Loucy (cell line): ENCODE data around the gene ZDHHC8.

Experiments used
- H2AFZ ChIP-seq: fragments of 200-600 bp; sonication (generic); 2 replicates; pipeline ENCODE4 v1.6.0; 2016; ENCODE audit warnings: antibody characterized with exemption, mild to moderate bottlenecking, low read length, moderate library complexity
- H3F3A ChIP-seq: fragments of 200-600 bp; 2 replicates; pipeline ENCODE4 v1.6.0; 2016; ENCODE audit warnings: antibody characterized with exemption, low read depth, mild to moderate bottlenecking
- H3K27me3 ChIP-seq: fragments of 200-600 bp; sonication (generic); 2 replicates; pipeline ENCODE4 v1.6.1; 2014; ENCODE audit warnings: low read length, mild to moderate bottlenecking; ENCODE audit not compliant: insufficient read depth, poor library complexity, severe bottlenecking
- H3K36me3 ChIP-seq: fragments of 200-600 bp; sonication (generic); 2 replicates; pipeline ENCODE4 v1.6.1; 2016; ENCODE audit warnings: low read length; ENCODE audit not compliant: insufficient read depth
- H3K4me1 ChIP-seq: fragments of 200-600 bp; sonication (generic); 2 replicates; pipeline ENCODE4 v1.5.1; 2014; ENCODE audit warnings: low read length, mild to moderate bottlenecking; ENCODE audit not compliant: insufficient read depth, poor library complexity, severe bottlenecking
- H3K4me2 ChIP-seq: fragments of 200-600 bp; sonication (generic); 2 replicates; pipeline ENCODE4 v1.6.0; 2014; ENCODE audit warnings: antibody characterized with exemption, low read length, low read depth, mild to moderate bottlenecking; ENCODE audit not compliant: poor library complexity, severe bottlenecking
- H3K4me3 ChIP-seq: fragments of 200-600 bp; sonication (generic); 2 replicates; pipeline ENCODE4 v1.5.1; 2014; ENCODE audit warnings: low read length, mild to moderate bottlenecking, mixed read lengths; ENCODE audit not compliant: poor library complexity, severe bottlenecking
- H3K79me2 ChIP-seq: fragments of 200-600 bp; sonication (generic); 2 replicates; pipeline ENCODE4 v1.6.1; 2014; ENCODE audit warnings: low read length; ENCODE audit not compliant: insufficient read depth
- H3K9ac ChIP-seq: fragments of 200-600 bp; sonication (generic); 2 replicates; pipeline ENCODE4 v1.6.0; 2014; ENCODE audit warnings: mild to moderate bottlenecking, low read depth, low read length, moderate library complexity; ENCODE audit not compliant: poor library complexity, severe bottlenecking
- H3K9me2 ChIP-seq: fragments of 200-600 bp; sonication (generic); replicated peaks from 2 replicates; pipeline ENCODE4 v1.6.1; 2016; ENCODE audit warnings: low read depth, low read length, mixed read lengths
- H3K9me3 ChIP-seq: fragments of 200-600 bp; sonication (generic); 2 replicates; pipeline ENCODE4 v1.6.1; 2014; ENCODE audit warnings: mild to moderate bottlenecking, antibody characterized with exemption, low read length, low read depth; ENCODE audit not compliant: insufficient read depth
- H4K20me1 ChIP-seq: fragments of 200-600 bp; sonication (generic); 2 replicates; pipeline ENCODE4 v1.6.0; 2014; ENCODE audit warnings: antibody characterized with exemption, low read length, mild to moderate bottlenecking; ENCODE audit not compliant: insufficient read depth, poor library complexity, severe bottlenecking
- CTCF ChIP-seq: fragments of 200-600 bp; sonication (generic); conservative IDR thresholded peaks from 2 replicates; pipeline ENCODE4 v1.5.1; 2014; ENCODE audit warnings: mild to moderate bottlenecking, antibody characterized with exemption, low read length
- EZH2phosphoT487 ChIP-seq: fragments of 200-600 bp; IDR thresholded peaks from 2 replicates; pipeline ENCODE4 v1.6.1; 2018; ENCODE audit warnings: antibody characterized with exemption, mild to moderate bottlenecking, moderate library complexity, borderline replicate concordance

ZDHHC8 gene

GRCh38 chr22:20116951-20117632 is 14.5 kb upstream of the ZDHHC8 start, which contains the start of gene TRMT2A:
TSS of gene TRMT2A (minus strand) at chr22:20117226. CDS start at chr22:20116906, 320 bp downstream.
- H4K20me1 ChIP-seq, result peaks cover 53% of the 10 kb centered on the region
- H2AFZ ChIP-seq, result peak within 1 kb of the TSS; percentile 75

GRCh38 chr22:20117633-20118299 is 13.8 kb upstream of the ZDHHC8 start:
- Histone ChIP-seq H3K9me2 (no peaks in the 10 kb centered on the region), H3K4me1 (peaks cover 50% of the 10 kb centered on the region), H3F3A (no peaks in the 10 kb centered on the region), H3K9ac (peak overlapping the region; percentile 99), H3K27me3 (no peaks in the 10 kb centered on the region), H3K9me3 (no peaks in the 10 kb centered on the region), H3K79me2 (peaks cover 87% of the 10 kb centered on the region), H4K20me1 (peaks cover 57% of the 10 kb centered on the region), H3K4me2 (peak overlapping the region; percentile 97), H3K36me3 (peaks cover 50% of the 10 kb centered on the region; the same call in 1 of the 2 replicates), H2AFZ (no peak overlapping the region), H3K4me3 (peak overlapping the region; percentile 98)
- no peak for TF ChIP-seq EZH2phosphoT487
- no peak for TF ChIP-seq CTCF

More at GRCh38 chr22:20116951-20117632, 14.5 kb upstream of the ZDHHC8 start, which contains the start of gene TRMT2A:
- H3K36me3 ChIP-seq, result peaks cover 51% of the 10 kb centered on the region; the same call in 1 of the 2 replicates
- peak within 1 kb of the TSS; percentile 97 for H3K4me2 ChIP-seq
- H3K4me3 ChIP-seq, result peak within 1 kb of the TSS; percentile 98
- no peak for TF ChIP-seq EZH2phosphoT487
- TF ChIP-seq CTCF, result peak; percentile 42
- H3K9ac ChIP-seq, result peak within 1 kb of the TSS; percentile 99
- no peaks in the 10 kb centered on the region for H3F3A ChIP-seq
- H3K79me2 ChIP-seq, result peaks cover 80% of the 10 kb centered on the region
- peaks cover 46% of the 10 kb centered on the region for H3K4me1 ChIP-seq
- no peaks in the 10 kb centered on the region for H3K9me2 ChIP-seq
- no peaks in the 10 kb centered on the region for H3K27me3 ChIP-seq
- no peaks in the 10 kb centered on the region for H3K9me3 ChIP-seq

GRCh38 chr22:20118300-20119020 is 13.1 kb upstream of the ZDHHC8 start:
- Histone ChIP-seq H3K4me2 (peak overlapping the region; percentile 97), H3K9me2 (no peaks in the 10 kb centered on the region), H4K20me1 (peaks cover 59% of the 10 kb centered on the region), H3K27me3 (no peaks in the 10 kb centered on the region), H3F3A (no peaks in the 10 kb centered on the region), H3K4me1 (peaks cover 50% of the 10 kb centered on the region), H2AFZ (no peak overlapping the region), H3K9ac (peak overlapping the region; percentile 99), H3K36me3 (peaks cover 55% of the 10 kb centered on the region; the same call in 1 of the 2 replicates), H3K9me3 (no peaks in the 10 kb centered on the region), H3K4me3 (peak overlapping the region; percentile 98), H3K79me2 (peaks cover 94% of the 10 kb centered on the region)
- TF ChIP-seq EZH2phosphoT487, result no peak
- TF ChIP-seq CTCF, result no peak
